GM12892 (cell line): ENCODE measurements around the gene TSPAN9.

ENCODE experiments used
- POLR2A ChIP-seq: IDR thresholded peaks from 2 replicates; pipeline ENCODE4 v1.6.1; 2011; ENCODE audit warnings: low read depth, low read length, control low read depth
- POLR2AphosphoS5 ChIP-seq: IDR thresholded peaks from 2 replicates; pipeline ENCODE4 v1.6.1; 2011; ENCODE audit warnings: low read depth, low read length, control low read depth
- TAF1 ChIP-seq: IDR thresholded peaks from 2 replicates; pipeline ENCODE4 v1.6.1; 2011; ENCODE audit warnings: low read depth, mild to moderate bottlenecking, control low read depth, low read length, borderline replicate concordance

- TF ChIP-seq POLR2A (no peak), POLR2AphosphoS5 (no peak), TAF1 (no peak)
Measured at GRCh38 chr12:3313675-3314663, 236.8 kb downstream of the TSPAN9 start.
